Stimulated activated naive CD8-positive, alpha-beta T cell treated with anti-CD3 and anti-CD28 coated beads, Interleukin-15, Interleukin-2, amounts not matched to agents 100 ng/mL and 50 ng/mL, for 24 hours (primary cell): Measurements from ENCODE around the gene NDUFS2.

Experiments
- H3K27ac Mint-ChIP-seq: one replicate; pipeline ENCODE4 v1.8.0; 2021; ENCODE audit warnings: mild to moderate bottlenecking, mixed read lengths
- H3K27me3 Mint-ChIP-seq: one replicate; pipeline ENCODE4 v1.8.0; 2021; ENCODE audit warnings: mixed read lengths
- H3K36me3 Mint-ChIP-seq: one replicate; pipeline ENCODE4 v1.8.0; 2021; ENCODE audit warnings: low read depth, mixed read lengths
- H3K4me1 Mint-ChIP-seq: one replicate; pipeline ENCODE4 v1.8.0; 2021; ENCODE audit warnings: low read depth, mixed read lengths
- H3K4me3 Mint-ChIP-seq: one replicate; pipeline ENCODE4 v1.8.0; 2021; ENCODE audit warnings: mild to moderate bottlenecking, mixed read lengths
- H3K9me3 Mint-ChIP-seq: one replicate; pipeline ENCODE4 v1.8.0; 2021; ENCODE audit warnings: mixed read lengths

NDUFS2 gene

GRCh38 chr1:161201836-161202712 is at the start of gene NDUFS2:
NDUFS2 (plus strand) TSS chr1:161202367; CDS start chr1:161202386, 19 bp downstream.
- peaks cover 64% of the 10 kb centered on the region for H3K4me1 Mint-ChIP-seq
- H3K4me3 Mint-ChIP-seq = peak within 1 kb of the TSS; percentile 90
- H3K9me3 Mint-ChIP-seq = no peaks in the 10 kb centered on the region

GRCh38 chr1:161153176-161153575 is 49.0 kb upstream of the NDUFS2 start:
- peaks cover 23% of the 10 kb centered on the region for H3K36me3 Mint-ChIP-seq
- no peaks in the 10 kb centered on the region for H3K9me3 Mint-ChIP-seq
- no peaks in the 10 kb centered on the region for H3K27me3 Mint-ChIP-seq
- peak overlapping the region; percentile 91 for H3K4me3 Mint-ChIP-seq
- peak overlapping the region; percentile 85 for H3K27ac Mint-ChIP-seq
- H3K4me1 Mint-ChIP-seq = peaks cover 20% of the 10 kb centered on the region

More at GRCh38 chr1:161201836-161202712, at the start of gene NDUFS2:
- H3K36me3 Mint-ChIP-seq = peaks cover 34% of the 10 kb centered on the region
- no peaks in the 10 kb centered on the region for H3K27me3 Mint-ChIP-seq
- peak within 1 kb of the TSS; percentile 92 for H3K27ac Mint-ChIP-seq

GRCh38 chr1:161153682-161154337 is 48.4 kb upstream of the NDUFS2 start, which contains the start of gene UFC1:
UFC1 (plus strand) TSS chr1:161153978; CDS start chr1:161153998, 20 bp downstream.
- Mint-ChIP-seq H3K9me3 (no peaks in the 10 kb centered on the region), H3K4me1 (peaks cover 26% of the 10 kb centered on the region), H3K36me3 (peaks cover 29% of the 10 kb centered on the region), H3K4me3 (peak within 1 kb of the TSS; percentile 91), H3K27ac (peak within 1 kb of the TSS; percentile 99), H3K27me3 (no peaks in the 10 kb centered on the region)

- Mint-ChIP-seq H3K9me3 (no peaks in the 10 kb centered on the region), H3K4me3 (no peak overlapping the region), H3K4me1 (peaks cover 60% of the 10 kb centered on the region), H3K36me3 (peaks cover 42% of the 10 kb centered on the region), H3K27ac (peak overlapping the region; percentile 26), H3K27me3 (no peaks in the 10 kb centered on the region)
Measured at GRCh38 chr1:161157867-161158266, 44.3 kb upstream of the NDUFS2 start.

- Mint-ChIP-seq H3K27me3 (no peaks in the 10 kb centered on the region), H3K4me1 (peaks cover 60% of the 10 kb centered on the region), H3K36me3 (peaks cover 48% of the 10 kb centered on the region), H3K9me3 (no peaks in the 10 kb centered on the region), H3K27ac (peak overlapping the region; percentile 87), H3K4me3 (peak overlapping the region; percentile 85)
Measured at GRCh38 chr1:161158316-161159010, 43.7 kb upstream of the NDUFS2 start.

GRCh38 chr1:161159087-161159912 is 42.9 kb upstream of the NDUFS2 start, which contains the start of gene USP21:
USP21 (plus strand) TSS chr1:161159500; CDS start chr1:161160641, 1,141 bp downstream.
- Mint-ChIP-seq H3K27me3 (no peaks in the 10 kb centered on the region), H3K27ac (peak within 1 kb of the TSS; percentile 87), H3K36me3 (peaks cover 56% of the 10 kb centered on the region), H3K4me3 (peak within 1 kb of the TSS; percentile 85), H3K9me3 (no peaks in the 10 kb centered on the region), H3K4me1 (peaks cover 60% of the 10 kb centered on the region)

- Mint-ChIP-seq H3K36me3 (peaks cover 58% of the 10 kb centered on the region), H3K4me1 (peaks cover 58% of the 10 kb centered on the region), H3K9me3 (no peaks in the 10 kb centered on the region), H3K27me3 (no peaks in the 10 kb centered on the region), H3K27ac (peak overlapping the region; percentile 87), H3K4me3 (peak overlapping the region; percentile 85)
Measured at GRCh38 chr1:161159913-161160243, 42.3 kb upstream of the NDUFS2 start.

- no peaks in the 10 kb centered on the region for H3K9me3 Mint-ChIP-seq
- H3K4me1 Mint-ChIP-seq = peaks cover 57% of the 10 kb centered on the region
- H3K36me3 Mint-ChIP-seq = peaks cover 51% of the 10 kb centered on the region
- H3K4me3 Mint-ChIP-seq = peak overlapping the region; percentile 85
- H3K27me3 Mint-ChIP-seq = no peaks in the 10 kb centered on the region
- H3K27ac Mint-ChIP-seq = no peak overlapping the region
Measured at GRCh38 chr1:161160671-161161145, 41.5 kb upstream of the NDUFS2 start.

- Mint-ChIP-seq H3K36me3 (peaks cover 48% of the 10 kb centered on the region), H3K4me3 (no peak overlapping the region), H3K27ac (no peak overlapping the region), H3K4me1 (peaks cover 57% of the 10 kb centered on the region), H3K27me3 (no peaks in the 10 kb centered on the region), H3K9me3 (no peaks in the 10 kb centered on the region)
Measured at GRCh38 chr1:161161652-161162051, 40.5 kb upstream of the NDUFS2 start.

- Mint-ChIP-seq H3K27ac (peak overlapping the region; percentile 59), H3K9me3 (no peaks in the 10 kb centered on the region), H3K4me3 (no peak overlapping the region), H3K27me3 (no peaks in the 10 kb centered on the region), H3K36me3 (peaks cover 46% of the 10 kb centered on the region), H3K4me1 (peaks cover 59% of the 10 kb centered on the region)
Measured at GRCh38 chr1:161162052-161162451, 40.1 kb upstream of the NDUFS2 start.

GRCh38 chr1:161162806-161163205 is 39.4 kb upstream of the NDUFS2 start:
- Mint-ChIP-seq H3K9me3 (no peaks in the 10 kb centered on the region), H3K27me3 (no peaks in the 10 kb centered on the region), H3K27ac (peak overlapping the region; percentile 66), H3K36me3 (peaks cover 38% of the 10 kb centered on the region), H3K4me1 (peaks cover 64% of the 10 kb centered on the region), H3K4me3 (no peak overlapping the region)

GRCh38 chr1:161163793-161164192 is 38.4 kb upstream of the NDUFS2 start:
- peaks cover 62% of the 10 kb centered on the region for H3K4me1 Mint-ChIP-seq
- no peaks in the 10 kb centered on the region for H3K9me3 Mint-ChIP-seq
- H3K4me3 Mint-ChIP-seq = no peak overlapping the region
- peaks cover 32% of the 10 kb centered on the region for H3K36me3 Mint-ChIP-seq
- no peaks in the 10 kb centered on the region for H3K27me3 Mint-ChIP-seq
- peak overlapping the region; percentile 3 for H3K27ac Mint-ChIP-seq

GRCh38 chr1:161164901-161165610 is 37.1 kb upstream of the NDUFS2 start:
- H3K4me3 Mint-ChIP-seq = no peak overlapping the region
- peaks cover 54% of the 10 kb centered on the region for H3K4me1 Mint-ChIP-seq
- no peaks in the 10 kb centered on the region for H3K27me3 Mint-ChIP-seq
- H3K9me3 Mint-ChIP-seq = no peaks in the 10 kb centered on the region
- peaks cover 29% of the 10 kb centered on the region for H3K36me3 Mint-ChIP-seq
- H3K27ac Mint-ChIP-seq = peak overlapping the region; percentile 40
